Hematopoietic multipotent progenitor cell treated with erythropoietin and hydrocortisone succinate and interleukin-3 and kit ligand, for 4 days (in vitro differentiated cells): ENCODE measurements around the gene KIF15.
"Not testable (repeated sequence)": the region's sequence is repeated elsewhere in the genome, so short reads cannot be mapped to it uniquely, and the experiment has no call there.

Experiments used
- DNase-seq: peaks from one replicate; pipeline ENCODE4 v3.0.0-alpha.2; 2015

Gene KIF15

GRCh38 chr3:44761424-44762169, at the start of gene KIF15, which contains the start of gene KIAA1143:
KIF15 (plus strand) TSS chr3:44761794; CDS start chr3:44761866, 72 bp downstream.
KIAA1143 (minus strand) TSS chr3:44761619; CDS start chr3:44761602, 17 bp downstream.
- DNase-seq, result peak; percentile 98

GRCh38 chr3:44712455-44713075, 49.0 kb upstream of the KIF15 start, which contains the start of gene ZNF502:
ZNF502 (plus strand) TSS chr3:44712660; CDS start chr3:44720262, 7,602 bp downstream.
- peak; percentile 90 for DNase-seq

- peak; percentile 7 for DNase-seq
These were observed 40.1 kb upstream of the KIF15 start for GRCh38 chr3:44721231-44722102.

GRCh38 chr3:44722103-44722401, 39.5 kb upstream of the KIF15 start:
- DNase-seq, result no peak

GRCh38 chr3:44729384-44729910, 32.1 kb upstream of the KIF15 start, which contains the start of gene ZNF501:
ZNF501 (plus strand) TSS chr3:44729635; CDS start chr3:44734422, 4,787 bp downstream.
- DNase-seq, result peak; percentile 88

- DNase-seq, result no peak
These were observed 26.9 kb upstream of the KIF15 start for GRCh38 chr3:44734646-44735168.

- DNase-seq, result peak; percentile 37
These were observed 532 bp upstream of the KIF15 start for GRCh38 chr3:44761101-44761423.

GRCh38 chr3:44762170-44762677, 630 bp downstream of the KIF15 start:
- DNase-seq, result peak; percentile 53

- peak; percentile 9 for DNase-seq
These were observed 1.1 kb downstream of the KIF15 start for GRCh38 chr3:44762690-44763089.

- DNase-seq, result no peak
These were observed 2.7 kb downstream of the KIF15 start for GRCh38 chr3:44764248-44764647.

GRCh38 chr3:44771424-44772098, 10.0 kb downstream of the KIF15 start:
- no peak for DNase-seq

- no peak for DNase-seq
These were observed 10.5 kb downstream of the KIF15 start for GRCh38 chr3:44772099-44772442.

- no peak for DNase-seq
These were observed 21.3 kb downstream of the KIF15 start for GRCh38 chr3:44782891-44783290.

GRCh38 chr3:44795197-44795596, 33.6 kb downstream of the KIF15 start:
- no peak for DNase-seq

- peak; percentile 46 for DNase-seq
These were observed 40.4 kb downstream of the KIF15 start for GRCh38 chr3:44802011-44802410.

- DNase-seq, result no peak
These were observed 41.7 kb downstream of the KIF15 start for GRCh38 chr3:44803298-44803697.

GRCh38 chr3:44805960-44806359, 44.4 kb downstream of the KIF15 start:
- no peak for DNase-seq

- DNase-seq, result no peak
These were observed 53.2 kb downstream of the KIF15 start for GRCh38 chr3:44814751-44815150.

GRCh38 chr3:44816334-44816733, 54.7 kb downstream of the KIF15 start:
- DNase-seq, result not testable (repeated sequence)

GRCh38 chr3:44821206-44821605, 59.6 kb downstream of the KIF15 start:
- not testable (repeated sequence) for DNase-seq

- DNase-seq, result no peak
These were observed 63.8 kb downstream of the KIF15 start for GRCh38 chr3:44825264-44825925.

GRCh38 chr3:44827196-44827595, 65.6 kb downstream of the KIF15 start:
- DNase-seq, result no peak
